HG03159 (cell line): Measurements from ENCODE around the gene LCE1B.

Source experiments
- ATAC-seq: cut with Tn5 transposase; IDR thresholded peaks from one replicate; pipeline ENCODE4 v1.9.1; 2021; ENCODE audit warnings: mild to moderate bottlenecking, moderate library complexity; ENCODE audit not compliant: unreplicated experiment

LCE1B gene

DNA sequence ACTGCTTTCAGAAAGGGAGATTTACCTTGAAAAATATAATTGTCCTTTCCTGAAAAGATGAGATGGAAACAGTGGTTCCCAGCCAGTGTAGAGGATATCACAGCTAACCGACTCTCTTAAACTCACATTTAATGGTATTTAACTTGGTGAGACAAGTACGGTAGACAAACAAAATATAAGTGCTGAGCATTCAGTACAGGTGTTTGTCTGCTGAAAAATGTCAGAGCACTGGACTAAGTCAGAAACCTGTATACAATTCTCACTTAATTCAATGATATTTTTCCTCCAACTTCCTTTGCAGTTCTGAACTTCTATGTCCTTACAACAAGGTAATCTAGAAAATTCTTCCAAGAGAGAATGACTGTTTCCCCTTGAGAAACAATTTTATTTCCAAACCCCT lies at the start of gene LCE1B:
Gene LCE1B (plus strand): TSS at position 301 of the 400 bp plus-strand sequence. CDS start 476 bp downstream, outside the sequence.
- ATAC-seq, result no peak

- no peak for ATAC-seq
Measured at GRCh38 chr1:152768847-152769533, 42.8 kb upstream of the LCE1B start.

- ATAC-seq, result no peak
Measured at GRCh38 chr1:152770411-152770810, 41.4 kb upstream of the LCE1B start.

DNA sequence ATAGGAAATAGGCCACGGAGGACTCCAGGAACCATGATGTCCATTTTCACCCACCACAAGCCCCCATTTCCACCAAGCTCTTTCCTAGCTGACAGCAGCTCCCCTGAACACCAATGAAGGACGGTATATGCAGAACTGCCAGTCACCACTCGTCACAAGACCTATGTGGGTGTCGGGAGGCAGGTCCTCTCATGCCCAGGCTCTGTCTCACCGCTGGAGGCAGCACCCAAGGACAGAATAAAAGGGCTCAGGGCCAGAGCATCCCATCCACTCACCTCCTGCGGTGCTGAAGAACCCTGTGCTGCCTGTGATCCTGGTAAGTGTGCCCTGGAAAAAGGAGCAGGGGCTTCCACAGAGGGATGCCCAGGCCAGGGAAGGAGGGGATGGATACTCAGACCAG lies 36.9 kb upstream of the LCE1B start, which contains the start of gene LCE1F:
Gene LCE1F (plus strand): TSS at position 266 of the 400 bp plus-strand sequence. CDS start 1,232 bp downstream, outside the sequence.
- no peak for ATAC-seq

DNA sequence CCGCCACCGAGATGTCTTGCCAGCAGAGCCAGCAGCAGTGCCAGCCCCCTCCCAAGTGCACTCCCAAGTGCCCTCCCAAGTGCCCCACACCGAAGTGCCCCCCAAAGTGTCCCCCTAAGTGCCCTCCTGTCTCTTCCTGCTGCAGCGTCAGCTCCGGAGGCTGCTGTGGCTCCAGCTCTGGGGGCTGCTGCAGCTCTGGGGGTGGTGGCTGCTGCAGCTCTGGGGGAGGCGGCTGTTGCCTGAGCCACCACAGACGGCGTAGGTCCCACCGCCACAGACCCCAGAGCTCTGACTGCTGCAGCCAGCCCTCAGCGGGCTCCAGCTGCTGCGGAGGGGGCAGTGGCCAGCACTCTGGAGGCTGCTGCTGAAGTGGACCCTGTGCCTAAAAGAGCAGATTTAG lies 35.4 kb upstream of the LCE1B start:
- no peak for ATAC-seq

- ATAC-seq, result no peak
Measured at GRCh38 chr1:152777510-152778137, 34.1 kb upstream of the LCE1B start.

DNA sequence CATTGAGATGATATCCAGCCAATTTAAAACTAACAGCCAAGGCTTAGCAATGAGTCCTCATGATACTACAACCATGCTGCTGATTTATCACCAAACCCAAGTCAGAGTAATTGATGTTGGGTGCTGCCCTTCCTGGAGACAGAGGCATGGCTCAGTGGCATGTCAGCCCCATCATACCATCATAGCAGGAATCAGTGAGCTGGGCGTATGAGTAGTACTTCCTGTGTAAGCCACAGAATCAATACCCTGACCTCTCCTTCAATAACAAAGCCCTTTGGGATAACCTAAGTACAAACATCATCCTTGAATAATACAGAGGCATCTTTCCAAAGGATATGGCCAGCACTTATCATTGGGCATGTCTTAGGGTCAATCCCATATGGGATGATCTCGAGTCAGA lies 28.7 kb upstream of the LCE1B start:
- ATAC-seq, result no peak

GRCh38 chr1:152786077-152786476 lies 25.7 kb upstream of the LCE1B start, which contains the start of gene LCE1E:
Gene LCE1E (plus strand): TSS chr1:152786257. CDS start chr1:152787300, 1,043 bp downstream.
- ATAC-seq, result no peak

DNA sequence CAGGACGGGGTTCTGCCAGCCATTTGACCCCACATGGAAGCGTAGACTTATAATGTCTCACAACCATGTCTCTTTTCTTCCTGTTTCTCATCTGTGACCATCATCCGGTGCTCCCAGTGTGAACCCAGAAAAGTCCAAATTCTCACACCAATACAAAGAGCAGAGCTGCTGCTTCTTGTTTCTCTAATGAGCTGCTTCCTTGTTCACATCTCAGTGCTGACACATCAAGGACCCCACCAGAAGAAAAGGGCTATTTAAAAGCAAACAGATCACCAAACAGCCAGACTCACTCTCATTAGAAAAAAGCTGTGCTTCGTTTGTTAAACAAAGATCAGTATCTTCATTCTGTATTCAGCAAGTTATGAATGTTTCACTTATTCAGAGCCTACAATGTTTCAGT lies 16.1 kb upstream of the LCE1B start:
- ATAC-seq, result no peak

- ATAC-seq, result no peak
Measured at GRCh38 chr1:152796421-152796820, 15.3 kb upstream of the LCE1B start, which contains the start of gene LCE1D. Gene LCE1D (plus strand): TSS chr1:152796721. CDS start chr1:152797795, 1,074 bp downstream.

GRCh38 chr1:152801333-152801732 lies 10.4 kb upstream of the LCE1B start:
- ATAC-seq, result no peak

DNA sequence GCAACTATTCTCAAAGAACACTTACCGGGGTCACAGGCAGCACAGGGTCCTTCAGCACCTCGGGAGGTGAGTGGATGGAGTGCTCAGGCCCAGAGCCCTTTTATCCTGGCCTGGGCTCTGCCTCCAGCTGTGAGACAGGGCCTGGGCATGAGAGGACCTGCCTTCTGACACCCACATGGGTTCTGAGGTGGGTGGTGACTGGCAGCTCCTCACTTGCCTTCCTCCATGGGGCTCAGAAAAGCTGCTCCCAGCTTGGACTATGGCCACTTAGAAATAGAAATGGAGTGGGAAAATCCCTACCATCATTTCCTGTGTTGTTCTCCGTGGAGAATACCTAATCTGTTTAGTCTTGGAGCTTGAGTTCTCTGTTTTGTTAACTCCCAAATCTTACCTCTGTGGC lies 5.2 kb upstream of the LCE1B start, which contains the start of gene LCE1C:
Gene LCE1C (minus strand): TSS at position 76 of the 400 bp plus-strand sequence. CDS start 1,173 bp downstream, outside the sequence.
- no peak for ATAC-seq

DNA sequence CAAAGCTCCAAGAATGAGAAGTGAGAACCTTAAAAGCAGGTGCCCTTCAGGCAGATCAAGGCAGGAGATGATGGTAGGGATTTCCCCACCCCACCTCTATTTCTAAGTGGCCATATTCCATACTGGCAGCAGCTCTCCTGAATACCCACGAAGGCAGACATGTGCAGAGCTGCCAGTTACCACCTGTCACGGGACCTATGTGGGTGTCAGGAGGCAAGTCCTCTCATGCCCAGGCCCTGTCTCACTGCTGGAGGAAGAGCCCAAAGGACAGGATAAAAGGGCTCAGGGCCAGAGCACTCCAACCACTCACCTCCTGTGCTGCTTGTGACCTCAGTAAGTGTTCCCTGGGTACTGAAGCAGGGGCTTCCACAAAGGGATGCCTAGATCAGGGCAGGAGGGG lies 721 bp upstream of the LCE1B start:
- no peak for ATAC-seq

- no peak for ATAC-seq
Measured at GRCh38 chr1:152817309-152817708, 5.5 kb downstream of the LCE1B start.

- ATAC-seq, result no peak
Measured at GRCh38 chr1:152823294-152823693, 11.5 kb downstream of the LCE1B start.

- ATAC-seq, result no peak
Measured at GRCh38 chr1:152824964-152825363, 13.2 kb downstream of the LCE1B start.

DNA sequence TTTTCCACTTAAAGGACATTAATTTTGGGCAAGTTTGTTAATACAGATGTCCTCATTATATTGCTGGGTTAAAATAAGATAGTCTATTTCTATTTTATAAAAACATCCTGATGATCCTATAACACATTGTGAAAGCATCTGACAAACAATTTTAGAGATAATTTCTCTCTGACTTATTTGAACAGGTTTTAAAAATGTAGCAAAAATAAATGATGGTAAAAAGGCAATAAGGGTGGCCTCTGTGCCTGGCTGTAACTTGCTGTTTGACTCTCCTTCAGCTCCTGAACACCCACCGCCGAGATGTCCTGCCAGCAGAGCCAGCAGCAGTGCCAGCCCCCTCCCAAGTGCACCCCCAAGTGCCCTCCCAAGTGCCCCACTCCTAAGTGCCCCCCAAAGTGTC lies 15.4 kb downstream of the LCE1B start, which contains the start of gene LCE1A:
Gene LCE1A (plus strand): TSS at position 301 of the 400 bp plus-strand sequence. CDS start 0 bp downstream, at position 301.
- no peak for ATAC-seq

- ATAC-seq, result no peak
Measured at GRCh38 chr1:152836870-152837269, 25.1 kb downstream of the LCE1B start.

DNA sequence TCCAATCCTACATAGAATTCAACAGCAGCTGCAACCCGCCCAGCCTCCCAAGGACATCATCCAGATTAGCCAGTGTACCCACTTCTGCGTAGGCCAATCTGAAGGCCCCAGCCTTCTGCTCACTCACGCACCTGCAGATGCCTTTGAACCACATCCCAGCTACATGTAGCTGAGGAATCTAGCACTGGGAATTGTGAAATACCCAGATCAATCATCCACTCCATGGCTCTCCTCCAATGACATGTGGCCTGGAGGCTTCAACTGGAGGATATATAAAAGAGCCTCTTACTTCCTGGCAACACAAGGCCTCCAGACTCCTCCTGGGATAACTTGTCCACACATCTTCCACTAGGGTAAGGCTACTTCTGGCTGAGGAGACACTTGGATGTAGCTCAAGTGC lies 30.8 kb downstream of the LCE1B start, which contains the start of gene LCE6A:
Gene LCE6A (plus strand): TSS at position 301 of the 400 bp plus-strand sequence. CDS start 665 bp downstream, outside the sequence.
- ATAC-seq, result no peak

- no peak for ATAC-seq
Measured at GRCh38 chr1:152855661-152856060, 43.9 kb downstream of the LCE1B start.

DNA sequence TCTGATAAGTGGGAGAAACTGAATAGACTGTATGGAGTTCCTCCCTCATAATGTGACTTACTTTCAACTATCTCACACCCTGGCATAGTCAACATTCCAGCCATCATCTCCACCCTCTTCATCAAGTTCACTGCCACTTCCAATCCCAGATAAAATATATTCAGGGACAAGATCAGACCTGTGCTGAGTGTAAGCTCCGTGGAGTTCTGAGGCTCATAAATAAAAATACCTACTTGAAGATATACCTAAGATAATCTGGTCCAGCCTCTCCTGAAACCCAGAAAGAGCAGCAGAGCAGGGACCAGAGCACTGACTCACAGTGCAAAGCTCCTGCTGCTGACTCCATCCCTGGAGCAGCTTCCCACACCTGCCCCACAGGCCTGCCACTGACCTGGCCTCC lies 46.3 kb downstream of the LCE1B start:
- ATAC-seq, result no peak

GRCh38 chr1:152859696-152860095 lies 47.9 kb downstream of the LCE1B start, which contains the start of gene LCE7A:
Gene LCE7A (plus strand): TSS chr1:152859996. CDS start chr1:152860698, 702 bp downstream.
- no peak for ATAC-seq
